Activated T-cell treated with anti-CD3 and anti-CD28 coated beads, Interleukin-2, amount 50 U/mL, for 24 hours (primary cell): ENCODE data around the gene PRPH2.

Experiments
- DNase-seq: peaks from one replicate; pipeline ENCODE4 v3.0.0-alpha.2; 2020
- H3K27ac Mint-ChIP-seq: 2 replicates; pipeline ENCODE4 v1.8.0; 2020; ENCODE audit warnings: mild to moderate bottlenecking, mixed read lengths
- H3K27me3 Mint-ChIP-seq: 2 replicates; pipeline ENCODE4 v1.8.0; 2020; ENCODE audit warnings: mixed read lengths
- H3K36me3 Mint-ChIP-seq: 2 replicates; pipeline ENCODE4 v1.8.0; 2020; ENCODE audit warnings: low read depth, mixed read lengths
- H3K4me1 Mint-ChIP-seq: 2 replicates; pipeline ENCODE4 v1.8.0; 2020; ENCODE audit warnings: low read depth, mixed read lengths
- H3K4me3 Mint-ChIP-seq: 2 replicates; pipeline ENCODE4 v1.8.0; 2020; ENCODE audit warnings: mild to moderate bottlenecking, moderate library complexity, mixed read lengths
- H3K9me3 Mint-ChIP-seq: 2 replicates; pipeline ENCODE4 v1.8.0; 2020; ENCODE audit warnings: mixed read lengths

The PRPH2 gene

GRCh38 chr6:42722497-42722896 is at the start of gene PRPH2:
Gene PRPH2 (minus strand): TSS chr6:42722597. CDS start chr6:42722334, 263 bp downstream.
- Mint-ChIP-seq H3K9me3 (no peaks in the 10 kb centered on the region), H3K36me3 (no peaks in the 10 kb centered on the region), H3K27ac (no peak within 1 kb of the TSS), H3K4me1 (peaks cover 18% of the 10 kb centered on the region), H3K4me3 (no peak within 1 kb of the TSS), H3K27me3 (no peaks in the 10 kb centered on the region)
- no peak for DNase-seq

- Mint-ChIP-seq H3K9me3 (no peaks in the 10 kb centered on the region), H3K27ac (peak overlapping the region; percentile 99), H3K4me1 (peaks cover 60% of the 10 kb centered on the region), H3K4me3 (peak overlapping the region; percentile 65), H3K27me3 (no peaks in the 10 kb centered on the region), H3K36me3 (peaks cover 6% of the 10 kb centered on the region)
- no peak for DNase-seq
Measured at GRCh38 chr6:42771741-42772100, 49.3 kb upstream of the PRPH2 start.

GRCh38 chr6:42769836-42770235 is 47.4 kb upstream of the PRPH2 start:
- Mint-ChIP-seq H3K27ac (peak overlapping the region; percentile 80), H3K36me3 (peaks cover 12% of the 10 kb centered on the region), H3K9me3 (no peaks in the 10 kb centered on the region), H3K4me3 (no peak overlapping the region), H3K27me3 (no peaks in the 10 kb centered on the region), H3K4me1 (peaks cover 54% of the 10 kb centered on the region)
- DNase-seq, result no peak

GRCh38 chr6:42769051-42769450 is 46.7 kb upstream of the PRPH2 start:
- H3K9me3 Mint-ChIP-seq, result no peaks in the 10 kb centered on the region
- H3K27me3 Mint-ChIP-seq, result no peaks in the 10 kb centered on the region
- peaks cover 47% of the 10 kb centered on the region for H3K4me1 Mint-ChIP-seq
- H3K36me3 Mint-ChIP-seq, result peaks cover 12% of the 10 kb centered on the region
- H3K4me3 Mint-ChIP-seq, result no peak overlapping the region
- no peak overlapping the region for H3K27ac Mint-ChIP-seq
- no peak for DNase-seq

- H3K27me3 Mint-ChIP-seq, result no peaks in the 10 kb centered on the region
- H3K4me3 Mint-ChIP-seq, result no peak overlapping the region
- peaks cover 30% of the 10 kb centered on the region for H3K4me1 Mint-ChIP-seq
- H3K36me3 Mint-ChIP-seq, result peaks cover 15% of the 10 kb centered on the region
- H3K9me3 Mint-ChIP-seq, result no peaks in the 10 kb centered on the region
- no peak overlapping the region for H3K27ac Mint-ChIP-seq
- no peak for DNase-seq
Measured at GRCh38 chr6:42766163-42766670, 43.8 kb upstream of the PRPH2 start.

- H3K9me3 Mint-ChIP-seq, result no peaks in the 10 kb centered on the region
- peaks cover 22% of the 10 kb centered on the region for H3K4me1 Mint-ChIP-seq
- no peak overlapping the region for H3K4me3 Mint-ChIP-seq
- no peak overlapping the region for H3K27ac Mint-ChIP-seq
- H3K36me3 Mint-ChIP-seq, result peaks cover 14% of the 10 kb centered on the region
- H3K27me3 Mint-ChIP-seq, result no peaks in the 10 kb centered on the region
- DNase-seq, result no peak
Measured at GRCh38 chr6:42764911-42765648, 42.7 kb upstream of the PRPH2 start.

- Mint-ChIP-seq H3K9me3 (no peaks in the 10 kb centered on the region), H3K27ac (no peak overlapping the region), H3K4me3 (no peak overlapping the region), H3K27me3 (no peaks in the 10 kb centered on the region), H3K36me3 (peaks cover 29% of the 10 kb centered on the region), H3K4me1 (peaks cover 13% of the 10 kb centered on the region)
- no peak for DNase-seq
Measured at GRCh38 chr6:42762950-42763349, 40.6 kb upstream of the PRPH2 start.

- DNase-seq, result no peak
- H3K9me3 Mint-ChIP-seq, result no peaks in the 10 kb centered on the region
- H3K4me1 Mint-ChIP-seq, result peaks cover 13% of the 10 kb centered on the region
- H3K4me3 Mint-ChIP-seq, result no peak overlapping the region
- peaks cover 26% of the 10 kb centered on the region for H3K36me3 Mint-ChIP-seq
- no peaks in the 10 kb centered on the region for H3K27me3 Mint-ChIP-seq
- no peak overlapping the region for H3K27ac Mint-ChIP-seq
Measured at GRCh38 chr6:42762426-42762859, 40.0 kb upstream of the PRPH2 start.

- no peak overlapping the region for H3K27ac Mint-ChIP-seq
- peaks cover 13% of the 10 kb centered on the region for H3K4me1 Mint-ChIP-seq
- no peaks in the 10 kb centered on the region for H3K9me3 Mint-ChIP-seq
- no peak for DNase-seq
- H3K4me3 Mint-ChIP-seq, result no peak overlapping the region
- H3K36me3 Mint-ChIP-seq, result peaks cover 26% of the 10 kb centered on the region
- no peaks in the 10 kb centered on the region for H3K27me3 Mint-ChIP-seq
Measured at GRCh38 chr6:42761287-42762067, 39.1 kb upstream of the PRPH2 start.

- Mint-ChIP-seq H3K4me3 (no peak overlapping the region), H3K4me1 (peaks cover 10% of the 10 kb centered on the region), H3K36me3 (peaks cover 20% of the 10 kb centered on the region), H3K27me3 (no peaks in the 10 kb centered on the region), H3K9me3 (no peaks in the 10 kb centered on the region), H3K27ac (no peak overlapping the region)
- no peak for DNase-seq
Measured at GRCh38 chr6:42758756-42759430, 36.5 kb upstream of the PRPH2 start.

GRCh38 chr6:42756722-42757121 is 34.3 kb upstream of the PRPH2 start:
- H3K4me3 Mint-ChIP-seq, result no peak overlapping the region
- no peak overlapping the region for H3K27ac Mint-ChIP-seq
- peaks cover 8% of the 10 kb centered on the region for H3K4me1 Mint-ChIP-seq
- no peaks in the 10 kb centered on the region for H3K9me3 Mint-ChIP-seq
- peaks cover 25% of the 10 kb centered on the region for H3K36me3 Mint-ChIP-seq
- DNase-seq, result no peak
- no peaks in the 10 kb centered on the region for H3K27me3 Mint-ChIP-seq

GRCh38 chr6:42754759-42755158 is 32.4 kb upstream of the PRPH2 start:
- H3K27ac Mint-ChIP-seq, result no peak overlapping the region
- DNase-seq, result no peak
- no peak overlapping the region for H3K4me3 Mint-ChIP-seq
- peaks cover 12% of the 10 kb centered on the region for H3K4me1 Mint-ChIP-seq
- no peaks in the 10 kb centered on the region for H3K27me3 Mint-ChIP-seq
- H3K36me3 Mint-ChIP-seq, result peaks cover 22% of the 10 kb centered on the region
- H3K9me3 Mint-ChIP-seq, result no peaks in the 10 kb centered on the region

GRCh38 chr6:42751055-42751454 is 28.7 kb upstream of the PRPH2 start:
- peaks cover 23% of the 10 kb centered on the region for H3K36me3 Mint-ChIP-seq
- no peaks in the 10 kb centered on the region for H3K27me3 Mint-ChIP-seq
- no peak overlapping the region for H3K4me3 Mint-ChIP-seq
- no peaks in the 10 kb centered on the region for H3K9me3 Mint-ChIP-seq
- no peak for DNase-seq
- peaks cover 28% of the 10 kb centered on the region for H3K4me1 Mint-ChIP-seq
- no peak overlapping the region for H3K27ac Mint-ChIP-seq

GRCh38 chr6:42748203-42748898 is 26.0 kb upstream of the PRPH2 start:
- H3K27ac Mint-ChIP-seq, result peak overlapping the region; percentile 12
- DNase-seq, result no peak

More at GRCh38 chr6:42748203-42748898, 26.0 kb upstream of the PRPH2 start:
- H3K4me3 Mint-ChIP-seq, result peak overlapping the region; percentile 92
- H3K27me3 Mint-ChIP-seq, result no peaks in the 10 kb centered on the region
- peaks cover 37% of the 10 kb centered on the region for H3K4me1 Mint-ChIP-seq
- no peaks in the 10 kb centered on the region for H3K9me3 Mint-ChIP-seq
- peaks cover 43% of the 10 kb centered on the region for H3K36me3 Mint-ChIP-seq
